HEK293 (cell line): ENCODE data around the gene WHRN.

ENCODE experiments used
- CTCF ChIA-PET: fragments of 350-600 bp; formaldehyde crosslinking; extraction: SDS; loops from one replicate; lab custom pipeline; 2021; ENCODE audit warnings: antibody characterized with exemption; lab: Yijun Ruan, JAX
- POLR2A ChIA-PET: fragments of 300-600 bp; formaldehyde crosslinking; extraction: SDS; loops from one replicate; lab custom pipeline; 2020; ENCODE audit warnings: antibody characterized with exemption, inconsistent platforms; lab: Yijun Ruan, JAX
- H3K27ac ChIP-seq: fragments of 200-500 bp; sonication (Bioruptor generic); 2 replicates; pipeline ENCODE4 v1.5.1; 2014; ENCODE audit warnings: low read depth, low read length, control low read depth, inconsistent platforms; ENCODE audit errors: extremely low read depth
- H3K36me3 ChIP-seq, 2 experiments: fragments of 200-500 bp in 1 of 2; sonication (Bioruptor generic) in 1 of 2; 1 replicate in 1 of 2; 2 replicates in 1 of 2; pipeline ENCODE4 v1.5.1; 2014 to 2017; ENCODE audit warnings: inconsistent platforms in 2 of 2, low read length in 2 of 2; ENCODE audit not compliant: control insufficient read depth in 2 of 2, insufficient read depth in 1 of 2
- H3K4me1 ChIP-seq: fragments of 200-500 bp; sonication (Bioruptor generic); 2 replicates; pipeline ENCODE4 v1.5.1; 2014; ENCODE audit warnings: mild to moderate bottlenecking, low read length, inconsistent platforms; ENCODE audit not compliant: control insufficient read depth, insufficient read depth
- H3K4me3 ChIP-seq: 2 replicates; pipeline ENCODE4 v1.5.1; 2011; ENCODE audit warnings: low read depth, mild to moderate bottlenecking, control low read depth, low read length, moderate library complexity
- H3K9me3 ChIP-seq: fragments of 200-500 bp; sonication (Bioruptor generic); 2 replicates; pipeline ENCODE4 v1.5.1; 2014; ENCODE audit warnings: low read depth, low read length, inconsistent platforms; ENCODE audit not compliant: control insufficient read depth, insufficient read depth
- BCL11A ChIP-seq: fragments of 450-650 bp; formaldehyde crosslinking; IDR thresholded peaks from 2 replicates; pipeline ENCODE4 v1.5.1; 2016; ENCODE audit warnings: low read depth, missing biosample characterization, missing genetic modification characterization
- CTCF ChIP-seq: fragments of 450-650 bp; formaldehyde crosslinking; IDR thresholded peaks from 2 replicates; pipeline ENCODE4 v1.5.1; 2016; ENCODE audit warnings: missing biosample characterization, missing genetic modification characterization
- FEZF1 ChIP-seq: fragments of 450-650 bp; formaldehyde crosslinking; IDR thresholded peaks from 2 replicates; pipeline ENCODE4 v1.5.1; 2016; ENCODE audit warnings: missing biosample characterization, missing genetic modification characterization
- GLIS2 ChIP-seq: fragments of 450-650 bp; formaldehyde crosslinking; IDR thresholded peaks from 2 replicates; pipeline ENCODE4 v1.5.1; 2016; ENCODE audit warnings: missing biosample characterization, missing genetic modification characterization
- KLF10 ChIP-seq: fragments of 450-650 bp; IDR thresholded peaks from 2 replicates; pipeline ENCODE4 v1.5.1; 2018; ENCODE audit warnings: missing biosample characterization, mild to moderate bottlenecking, missing genetic modification characterization
- KLF8 ChIP-seq: fragments of 450-650 bp; formaldehyde crosslinking; IDR thresholded peaks from 2 replicates; pipeline ENCODE4 v1.5.1; 2016; ENCODE audit warnings: missing biosample characterization, missing genetic modification characterization
- OVOL3 ChIP-seq: fragments of 450-650 bp; formaldehyde crosslinking; IDR thresholded peaks from 2 replicates; pipeline ENCODE4 v1.5.1; 2016; ENCODE audit warnings: missing biosample characterization, missing genetic modification characterization
- WT1 ChIP-seq: fragments of 450-650 bp; formaldehyde crosslinking; IDR thresholded peaks from 2 replicates; pipeline ENCODE4 v1.5.1; 2016; ENCODE audit warnings: missing biosample characterization, missing genetic modification characterization
- ZFP3 ChIP-seq: fragments of 450-650 bp; formaldehyde crosslinking; IDR thresholded peaks from 2 replicates; pipeline ENCODE4 v1.5.1; 2016; ENCODE audit warnings: low read depth, missing biosample characterization, missing genetic modification characterization
- ZNF121 ChIP-seq: fragments of 450-650 bp; formaldehyde crosslinking; IDR thresholded peaks from 2 replicates; pipeline ENCODE4 v1.5.1; 2016; ENCODE audit warnings: missing biosample characterization, missing genetic modification characterization
- ZNF248 ChIP-seq: fragments of 450-650 bp; formaldehyde crosslinking; IDR thresholded peaks from 2 replicates; pipeline ENCODE4 v1.5.1; 2017; ENCODE audit warnings: missing biosample characterization, missing genetic modification characterization
- ZNF514 ChIP-seq: fragments of 450-650 bp; formaldehyde crosslinking; IDR thresholded peaks from 2 replicates; pipeline ENCODE4 v1.5.1; 2016; ENCODE audit warnings: missing biosample characterization, missing genetic modification characterization
- ZNF518A ChIP-seq: fragments of 450-650 bp; formaldehyde crosslinking; conservative IDR thresholded peaks from 2 replicates; pipeline ENCODE4 v1.5.1; 2016; ENCODE audit warnings: low read depth, missing biosample characterization, missing genetic modification characterization
- ZNF521 ChIP-seq: fragments of 450-650 bp; formaldehyde crosslinking; IDR thresholded peaks from 2 replicates; pipeline ENCODE4 v1.5.1; 2017; ENCODE audit warnings: missing biosample characterization, mild to moderate bottlenecking, missing genetic modification characterization
- ZNF600 ChIP-seq: fragments of 450-650 bp; formaldehyde crosslinking; IDR thresholded peaks from 2 replicates; pipeline ENCODE4 v1.5.1; 2016; ENCODE audit warnings: missing biosample characterization, missing genetic modification characterization
- ZNF654 ChIP-seq: fragments of 450-650 bp; formaldehyde crosslinking; IDR thresholded peaks from 2 replicates; pipeline ENCODE4 v1.5.1; 2016; ENCODE audit warnings: low read depth, missing biosample characterization, missing genetic modification characterization
- ZNF843 ChIP-seq: fragments of 450-650 bp; formaldehyde crosslinking; IDR thresholded peaks from 2 replicates; pipeline ENCODE4 v1.5.1; 2016; ENCODE audit warnings: missing biosample characterization, missing genetic modification characterization
- TF ChIP-seq, protein P1 (sequence below): fragments of 450-650 bp; formaldehyde crosslinking; IDR thresholded peaks from 2 replicates; pipeline ENCODE4 v1.5.0; 2017; ENCODE audit warnings: missing biosample characterization, missing genetic modification characterization, borderline replicate concordance

Gene WHRN

DNA sequence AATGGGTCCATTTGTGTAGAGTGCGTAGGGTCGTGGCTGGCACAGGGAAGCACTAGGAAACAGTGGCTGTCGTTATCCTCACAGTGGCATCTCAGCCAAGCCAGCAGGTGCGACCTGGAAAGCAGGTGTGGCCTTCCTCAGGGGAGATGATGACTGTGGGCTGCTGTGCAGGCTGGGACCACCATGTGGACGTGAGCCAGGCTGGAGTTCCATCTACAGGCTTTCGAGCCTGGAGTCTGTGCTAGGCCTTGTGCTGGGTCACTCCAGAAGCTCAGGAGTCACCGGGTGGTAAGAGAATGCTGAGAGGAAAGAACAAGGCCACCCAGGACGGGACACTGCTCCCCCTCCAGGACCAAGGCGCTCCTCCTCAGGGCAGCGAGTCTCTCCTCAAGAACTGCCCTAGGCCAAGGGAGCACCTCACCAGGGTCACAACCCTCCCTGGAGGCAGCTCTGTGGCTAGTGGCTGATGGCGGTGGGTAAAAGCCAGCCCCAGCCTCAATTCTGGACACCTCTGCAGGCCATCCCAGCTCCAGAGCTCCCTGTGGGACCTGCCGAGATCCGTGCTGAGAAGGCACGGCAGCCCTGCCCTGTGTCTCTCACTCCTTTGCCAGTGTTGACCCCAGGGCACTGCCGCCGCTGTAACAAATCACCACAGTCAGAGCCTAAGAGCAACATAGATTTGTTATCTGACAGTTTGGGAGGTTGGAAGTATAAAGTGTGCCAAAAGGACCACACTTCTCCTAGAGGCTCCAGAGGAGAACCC, 36.0 kb downstream of the WHRN start:
- Histone ChIP-seq H3K27ac (no peak overlapping the region), H3K4me1 (no peaks in the 10 kb centered on the region), H3K9me3 (no peaks in the 10 kb centered on the region), H3K4me3 (no peak overlapping the region), H3K36me3 (peaks cover 0 to 5% of the 10 kb centered on the region in 2 experiments; a peak in 1 of 3 replicates)
- ChIA-PET POLR2A (no interaction called here), CTCF (no interaction called here)
- TF ChIP-seq ZNF654 (tag by site-specific recombination) = no peak
- TF ChIP-seq ZNF518A (tag by site-specific recombination) = no peak
- no peak for TF ChIP-seq ZNF600 (tag by site-specific recombination)
- no peak for TF ChIP-seq WT1 (tag by site-specific recombination)
- TF ChIP-seq ZNF521 (tag by site-specific recombination) = no peak
- TF ChIP-seq KLF8 (tag by site-specific recombination) = no peak
- TF ChIP-seq, protein P1, sequence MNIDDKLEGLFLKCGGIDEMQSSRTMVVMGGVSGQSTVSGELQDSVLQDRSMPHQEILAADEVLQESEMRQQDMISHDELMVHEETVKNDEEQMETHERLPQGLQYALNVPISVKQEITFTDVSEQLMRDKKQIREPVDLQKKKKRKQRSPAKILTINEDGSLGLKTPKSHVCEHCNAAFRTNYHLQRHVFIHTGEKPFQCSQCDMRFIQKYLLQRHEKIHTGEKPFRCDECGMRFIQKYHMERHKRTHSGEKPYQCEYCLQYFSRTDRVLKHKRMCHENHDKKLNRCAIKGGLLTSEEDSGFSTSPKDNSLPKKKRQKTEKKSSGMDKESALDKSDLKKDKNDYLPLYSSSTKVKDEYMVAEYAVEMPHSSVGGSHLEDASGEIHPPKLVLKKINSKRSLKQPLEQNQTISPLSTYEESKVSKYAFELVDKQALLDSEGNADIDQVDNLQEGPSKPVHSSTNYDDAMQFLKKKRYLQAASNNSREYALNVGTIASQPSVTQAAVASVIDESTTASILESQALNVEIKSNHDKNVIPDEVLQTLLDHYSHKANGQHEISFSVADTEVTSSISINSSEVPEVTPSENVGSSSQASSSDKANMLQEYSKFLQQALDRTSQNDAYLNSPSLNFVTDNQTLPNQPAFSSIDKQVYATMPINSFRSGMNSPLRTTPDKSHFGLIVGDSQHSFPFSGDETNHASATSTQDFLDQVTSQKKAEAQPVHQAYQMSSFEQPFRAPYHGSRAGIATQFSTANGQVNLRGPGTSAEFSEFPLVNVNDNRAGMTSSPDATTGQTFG (tag by site-specific recombination) = no peak
- no peak for TF ChIP-seq ZNF843
- TF ChIP-seq GLIS2 (tag by site-specific recombination) = no peak
- no peak for TF ChIP-seq ZNF121
- TF ChIP-seq CTCF (tag by site-specific recombination) = no peak
- no peak for TF ChIP-seq OVOL3 (tag by site-specific recombination)
- no peak for TF ChIP-seq FEZF1
- no peak for TF ChIP-seq BCL11A (tag by site-specific recombination)
- TF ChIP-seq ZFP3 (tag by site-specific recombination) = no peak
- TF ChIP-seq KLF10 = no peak
- no peak for TF ChIP-seq ZNF248 (tag by site-specific recombination)
- TF ChIP-seq ZNF514 (tag by site-specific recombination) = no peak
